Transverse colon (tissue), 4 donors: Measurements from ENCODE around the gene SCG5.

Source experiments
- CTCF ChIP-seq, 5 experiments: fragments of 200-600 bp in 3 of 5; fragments of 450-650 bp in 2 of 5; sonication (generic) in 3 of 5; IDR thresholded peaks; 1 replicate in 2 of 5; 2 replicates in 3 of 5; pipeline ENCODE4 v1.5.1; 2016 to 2017; ENCODE audit warnings: antibody characterized with exemption in 5 of 5, inconsistent platforms in 3 of 5, mild to moderate bottlenecking in 2 of 5, moderate library complexity in 1 of 5
- EP300 ChIP-seq: sonication (generic); formaldehyde crosslinking; IDR thresholded peaks from one replicate; pipeline ENCODE4 v1.6.1; 2017; ENCODE audit warnings: antibody characterized with exemption, low read depth
- POLR2A ChIP-seq: fragments of 450-650 bp; IDR thresholded peaks from one replicate; pipeline ENCODE4 v1.6.1; 2016; ENCODE audit warnings: antibody characterized with exemption, mild to moderate bottlenecking, moderate library complexity
- POLR2AphosphoS5 ChIP-seq, 3 donors: sonication (generic); formaldehyde crosslinking; IDR thresholded peaks; one replicate each; pipeline ENCODE4 v1.6.1; 2016; ENCODE audit warnings: antibody characterized with exemption in 3 of 3

GRCh38 chr15:32687556-32687955 lies 46.0 kb downstream of the SCG5 start:
- TF ChIP-seq CTCF (IDR thresholded peaks at IDR 0.05) (no peak), POLR2A (no peak), POLR2AphosphoS5 (IDR thresholded peaks at IDR 0.05) (no peak), EP300 (no peak)
